ENCODE results near the gene RIPOR3. TPM values are rescaled to one million over a fixed set of nuclear protein-coding genes. Genes with fewer than 3 reads are reported as not detected.

RIPOR3 gene
- total and polyA plus RNA-seq, 9 of the 15 experiments (the other 6 are each of a cell fraction or from before 2014, with no cell fraction given): 3.3 to 62.7 (median 21.4) TPM

DNA sequence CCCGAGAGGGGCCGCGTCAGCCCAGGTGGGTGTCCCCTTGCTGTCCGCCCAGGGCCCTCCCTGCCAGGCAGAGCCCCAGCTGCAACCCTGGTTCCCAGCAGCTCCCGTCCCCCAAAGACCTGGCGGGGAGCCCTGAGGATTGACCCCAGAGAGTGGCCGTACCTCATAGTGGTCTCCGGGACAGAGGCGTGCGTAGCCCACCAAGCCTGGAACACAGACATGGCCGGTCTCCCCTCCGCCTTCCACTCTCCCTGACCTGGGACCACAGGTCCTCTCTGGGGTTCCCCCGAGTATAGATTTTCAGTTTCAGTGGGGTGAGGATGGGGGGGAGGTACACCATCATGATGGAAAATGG lies 82.6 kb downstream of the RIPOR3 start:
- H3K9me1 ChIP-seq (ENCODE audit: control insufficient read depth, insufficient read depth, low read length): no peaks in the 10 kb centered on the region
- H3K4me2 ChIP-seq (ENCODE audit: insufficient read depth, low read length): no peak overlapping the region
- POLR2A ChIA-PET: no interaction called here
- ATAC-seq: no peak
- CTCF ChIA-PET (ENCODE audit: low intra/inter-chr PET ratio): no interaction called here
- no peak for FAIRE-seq
- BruUV-seq (replicated peaks): no TSS peak
- H3K27ac ChIP-seq (ENCODE audit: extremely low read depth, low read depth, low read length): no peak overlapping the region
- WGBS (ENCODE audit: insufficient coverage, low coverage, missing lambda C conversion rate): 94% methylated on average over 10 of the region's 13 CpGs
- no peaks in the 10 kb centered on the region for H3K27me3 ChIP-seq (ENCODE audit: control insufficient read depth in 2 of 2, insufficient read depth in 2 of 2, low read length in 2 of 2)
- intact Hi-C loops (cut with micrococcal nuclease) (no loop called here), in situ Hi-C loops (cut with MboI) (no loop called here)
- DNase-seq (ENCODE audit: extremely low read depth in 1 of 4, low spot score in 3 of 4): no peak
- H2AFZ ChIP-seq (ENCODE audit: low read depth, low read length): no peak overlapping the region
- TF ChIP-seq POLR2G (IDR thresholded peaks at IDR 0.05; ENCODE audit: low read depth, low read length): 0 out of 2 replicates have a peak, but pooled peaks have one; percentile 15
- no peak for TF ChIP-seq ZNF668 (CRISPR knock-in tag; IDR thresholded peaks at IDR 0.05)
- H3K4me3 ChIP-seq: no peak overlapping the region
- H3K36me3 ChIP-seq (ENCODE audit: control insufficient read depth, insufficient read depth, low read length): peaks cover 83% of the 10 kb centered on the region; the same call in 2 of the 3 replicates
- no peaks in the 10 kb centered on the region for H4K20me1 ChIP-seq (replicated peaks; ENCODE audit: control insufficient read depth, insufficient read depth, low read length)
- H3K79me2 ChIP-seq (ENCODE audit: control insufficient read depth, insufficient read depth, low read length): no peaks in the 10 kb centered on the region
- H3K9me3 ChIP-seq (replicated peaks; ENCODE audit: control insufficient read depth, insufficient read depth, low read depth, low read length): no peaks in the 10 kb centered on the region
- H3K9ac ChIP-seq (ENCODE audit: insufficient read depth in 1 of 2, low read depth in 2 of 2, low read length in 2 of 2): no peak overlapping the region
- no peaks in the 10 kb centered on the region; a peak in 1 of 5 replicates for H3K4me1 ChIP-seq (replicated peaks in 1 of 2; ENCODE audit: control insufficient read depth in 2 of 2, insufficient read depth in 2 of 2, low read length in 2 of 2)

DNA sequence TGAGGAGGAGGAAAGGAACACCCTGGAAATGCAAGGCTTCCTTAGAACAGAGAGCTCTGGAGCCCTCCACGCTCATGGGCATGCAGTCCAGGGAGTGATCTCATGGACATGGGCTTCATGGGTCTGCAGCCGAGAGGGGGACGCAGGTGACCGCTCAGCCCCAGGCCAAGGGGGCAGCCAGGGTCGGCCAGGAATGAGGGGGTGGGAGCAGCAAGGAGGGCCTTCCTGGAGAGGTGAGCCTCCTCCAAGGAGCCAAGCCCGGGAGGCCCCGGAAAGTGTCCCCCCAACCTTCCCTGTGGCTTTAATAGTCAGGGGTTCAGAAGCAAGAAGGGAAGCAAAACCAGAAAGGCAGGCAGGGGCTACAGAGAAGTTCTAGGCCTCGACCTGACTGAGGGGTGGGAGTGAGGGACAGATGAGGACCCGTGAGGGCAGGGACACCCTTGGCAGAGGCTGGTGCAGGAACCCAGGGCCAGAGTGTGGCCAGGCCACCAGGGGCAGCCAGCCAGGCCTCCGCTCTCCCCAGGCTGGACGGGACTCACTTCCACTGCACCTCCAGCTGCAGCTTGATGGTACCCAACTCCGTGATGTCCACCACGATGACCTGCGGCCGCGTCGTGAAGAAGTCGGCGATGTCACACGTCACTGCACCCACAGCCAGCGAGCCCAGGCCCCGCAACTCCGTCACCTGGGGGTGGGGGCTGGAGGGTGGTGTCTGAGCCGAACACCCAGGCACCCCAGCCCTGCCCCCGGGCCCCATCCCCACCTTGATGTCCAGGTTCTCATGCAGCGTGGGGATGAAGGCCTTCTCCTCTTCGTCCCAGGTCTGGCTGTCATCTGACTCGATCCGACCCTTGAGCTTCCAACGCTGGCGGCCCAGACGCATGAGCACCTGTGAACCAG lies 83.2 kb downstream of the RIPOR3 start:
- Histone ChIP-seq H3K4me3 (no peak overlapping the region), H4K20me1 (replicated peaks; ENCODE audit: control insufficient read depth, insufficient read depth, low read length) (no peaks in the 10 kb centered on the region), H3K9me3 (replicated peaks; ENCODE audit: control insufficient read depth, insufficient read depth, low read depth, low read length) (no peaks in the 10 kb centered on the region), H3K36me3 (ENCODE audit: control insufficient read depth, insufficient read depth, low read length) (peaks cover 83% of the 10 kb centered on the region), H2AFZ (ENCODE audit: low read depth, low read length) (no peak overlapping the region), H3K9me1 (ENCODE audit: control insufficient read depth, insufficient read depth, low read length) (no peaks in the 10 kb centered on the region), H3K79me2 (ENCODE audit: control insufficient read depth, insufficient read depth, low read length) (no peaks in the 10 kb centered on the region), H3K27me3 (ENCODE audit: control insufficient read depth in 2 of 2, insufficient read depth in 2 of 2, low read length in 2 of 2) (no peaks in the 10 kb centered on the region), H3K9ac (ENCODE audit: insufficient read depth in 1 of 2, low read depth in 2 of 2, low read length in 2 of 2) (peak overlapping the region in 1 of 2 experiments; percentile 68; a peak in 1 of 4 replicates), H3K27ac (ENCODE audit: extremely low read depth, low read depth, low read length) (no peak overlapping the region), H3K4me1 (replicated peaks in 1 of 2; ENCODE audit: control insufficient read depth in 2 of 2, insufficient read depth in 2 of 2, low read length in 2 of 2) (no peaks in the 10 kb centered on the region; a peak in 1 of 5 replicates), H3K4me2 (ENCODE audit: insufficient read depth, low read length) (no peak overlapping the region)
- CTCF ChIA-PET (ENCODE audit: low intra/inter-chr PET ratio): no interaction called here
- intact Hi-C loops (cut with micrococcal nuclease): no loop called here
- ATAC-seq: no peak
- no peak for FAIRE-seq
- WGBS (ENCODE audit: insufficient coverage, low coverage, missing lambda C conversion rate): 99% methylated on average over 14 of the region's 32 CpGs
- in situ Hi-C loops (cut with MboI): no loop called here
- no peak for DNase-seq (ENCODE audit: extremely low read depth in 1 of 4, low spot score in 3 of 4)
- POLR2A ChIA-PET: interaction anchor here (0.5 kb wide), 1 partner anchor 142 kb away, joined by 4 read pairs; no protein-coding TSS in a partner anchor
- TF ChIP-seq POLR2G (IDR thresholded peaks at IDR 0.05; ENCODE audit: low read depth, low read length) (peak; percentile 42), RBM22 (IDR thresholded peaks at IDR 0.05; ENCODE audit: low read depth, low read length, poor library complexity, severe bottlenecking) (peak; percentile 34)
- TF ChIP-seq, protein P1, sequence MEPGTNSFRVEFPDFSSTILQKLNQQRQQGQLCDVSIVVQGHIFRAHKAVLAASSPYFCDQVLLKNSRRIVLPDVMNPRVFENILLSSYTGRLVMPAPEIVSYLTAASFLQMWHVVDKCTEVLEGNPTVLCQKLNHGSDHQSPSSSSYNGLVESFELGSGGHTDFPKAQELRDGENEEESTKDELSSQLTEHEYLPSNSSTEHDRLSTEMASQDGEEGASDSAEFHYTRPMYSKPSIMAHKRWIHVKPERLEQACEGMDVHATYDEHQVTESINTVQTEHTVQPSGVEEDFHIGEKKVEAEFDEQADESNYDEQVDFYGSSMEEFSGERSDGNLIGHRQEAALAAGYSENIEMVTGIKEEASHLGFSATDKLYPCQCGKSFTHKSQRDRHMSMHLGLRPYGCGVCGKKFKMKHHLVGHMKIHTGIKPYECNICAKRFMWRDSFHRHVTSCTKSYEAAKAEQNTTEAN (CRISPR knock-in tag; IDR thresholded peaks at IDR 0.05): no peak
- BruUV-seq (replicated peaks): no TSS peak

All from K562 (cell line).